Epithelial cell of esophagus (primary cell): ENCODE results near the gene CAV3.

Experiments
- DNase-seq: peaks from one replicate; pipeline ENCODE4 v3.0.0; 2010; ENCODE audit warnings: low read depth
- H3K4me3 ChIP-seq: 2 replicates; pipeline ENCODE4 v1.5.1; 2011; ENCODE audit warnings: mild to moderate bottlenecking, low read length, control low read depth
- CTCF ChIP-seq: IDR thresholded peaks from 2 replicates; pipeline ENCODE4 v1.5.1; 2011; ENCODE audit warnings: low read depth, mild to moderate bottlenecking, low read length, control low read depth, inconsistent platforms; ENCODE audit not compliant: insufficient read depth; ENCODE audit errors: missing control alignments

Gene CAV3

GRCh38 chr3:8755097-8755496 lies 21.5 kb downstream of the CAV3 start:
- no peak for TF ChIP-seq CTCF
- H3K4me3 ChIP-seq = no peak overlapping the region
- DNase-seq = no peak

- H3K4me3 ChIP-seq = no peak overlapping the region
- DNase-seq = no peak
- peak; percentile 34 for TF ChIP-seq CTCF
Measured at GRCh38 chr3:8755564-8756237, 22.1 kb downstream of the CAV3 start.

GRCh38 chr3:8756671-8757070 lies 23.1 kb downstream of the CAV3 start:
- TF ChIP-seq CTCF = no peak
- DNase-seq = no peak
- H3K4me3 ChIP-seq = no peak overlapping the region

GRCh38 chr3:8757551-8758518 lies 24.2 kb downstream of the CAV3 start:
- peak; percentile 59 for DNase-seq
- no peak overlapping the region for H3K4me3 ChIP-seq
- TF ChIP-seq CTCF = no peak

GRCh38 chr3:8759038-8759707 lies 25.6 kb downstream of the CAV3 start:
- no peak for TF ChIP-seq CTCF
- H3K4me3 ChIP-seq = no peak overlapping the region
- DNase-seq = no peak

GRCh38 chr3:8760091-8760490 lies 26.5 kb downstream of the CAV3 start:
- no peak for TF ChIP-seq CTCF
- DNase-seq = no peak

More at GRCh38 chr3:8760091-8760490, 26.5 kb downstream of the CAV3 start:
- H3K4me3 ChIP-seq = no peak overlapping the region
